Panc1 (cell line): Measurements from ENCODE around the gene USP5. TPM values are rescaled to one million over a fixed set of nuclear protein-coding genes. Genes with fewer than 3 reads are reported as not detected.
"Not testable (repeated sequence)": the region's sequence is repeated elsewhere in the genome, so short reads cannot be mapped to it uniquely, and the experiment has no call there.

Source experiments
- ATAC-seq: fragments of 200-7000 bp; cut with Tn5 transposase; 2 replicates; pipeline ENCODE4 v1.9.1; 2020; ENCODE audit warnings: mild to moderate bottlenecking, moderate library complexity
- BruUV-seq: library from RNA; stranded (reverse); fragments of 400-500 nt; replicated peaks from 2 replicates; lab custom pipeline; 2021; lab: Mats Ljungman, UMichigan
- CTCF ChIA-PET: fragments of 300-600 bp; sonication (Branson Sonifier 250); formaldehyde crosslinking; loops from one replicate; lab custom pipeline; 2022; ENCODE audit warnings: antibody characterized with exemption; lab: Charles Lee
- POLR2A ChIA-PET: fragments of 300-600 bp; sonication (Branson Sonifier 250); formaldehyde crosslinking; loops from one replicate; lab custom pipeline; 2022; ENCODE audit warnings: antibody characterized with exemption; lab: Charles Lee
- DNase-seq: peaks from one replicate; pipeline ENCODE4 v3.0.0-alpha.2; 2010; ENCODE audit warnings: low read depth, low spot score
- H3K27ac ChIP-seq: 2 replicates; pipeline ENCODE4 v1.5.1; 2011; ENCODE audit warnings: mild to moderate bottlenecking, low read length, inconsistent platforms
- H3K27me3 ChIP-seq: fragments of 200-500 bp; sonication (Bioruptor generic); 2 replicates; pipeline ENCODE4 v1.6.0; 2014; ENCODE audit warnings: low read length, inconsistent platforms; ENCODE audit not compliant: control insufficient read depth, insufficient read depth
- H3K36me3 ChIP-seq: fragments of 200-500 bp; sonication (Bioruptor generic); 2 replicates; pipeline ENCODE4 v1.5.1; 2014; ENCODE audit warnings: inconsistent platforms, mild to moderate bottlenecking, low read length, moderate library complexity; ENCODE audit not compliant: control insufficient read depth, insufficient read depth
- H3K4me1 ChIP-seq: 2 replicates; pipeline ENCODE4 v1.5.1; 2011; ENCODE audit warnings: inconsistent platforms, mild to moderate bottlenecking, low read length, moderate library complexity; ENCODE audit not compliant: control insufficient read depth, insufficient read depth
- H3K4me3 ChIP-seq, 2 experiments: 2 replicates each; pipeline ENCODE4 v1.5.1; 2011 to 2012; ENCODE audit warnings: low read depth in 2 of 2, low read length in 2 of 2, mild to moderate bottlenecking in 2 of 2, inconsistent platforms in 1 of 2, moderate library complexity in 1 of 2
- H3K9me3 ChIP-seq: fragments of 200-500 bp; sonication (Bioruptor generic); 2 replicates; pipeline ENCODE4 v1.5.1; 2014; ENCODE audit warnings: low read depth, mild to moderate bottlenecking, inconsistent platforms, low read length, moderate library complexity; ENCODE audit not compliant: control insufficient read depth, insufficient read depth
- CTCF ChIP-seq: fragments of 450-650 bp; IDR thresholded peaks from 2 replicates; pipeline ENCODE4 v1.5.1; 2017; ENCODE audit warnings: mild to moderate bottlenecking
- POLR2AphosphoS5 ChIP-seq: IDR thresholded peaks from 2 replicates; pipeline ENCODE4 v1.6.1; 2012; ENCODE audit warnings: mild to moderate bottlenecking, low read depth, low read length, moderate library complexity
- REST ChIP-seq, 2 experiments: IDR thresholded peaks; 2 replicates each; pipeline ENCODE4 v1.6.1; 2011 to 2012; ENCODE audit warnings: low read depth in 2 of 2, control low read depth in 1 of 2, low read length in 1 of 2, mild to moderate bottlenecking in 1 of 2, moderate library complexity in 1 of 2; ENCODE audit not compliant: insufficient read depth in 1 of 2
- SIN3A ChIP-seq: IDR thresholded peaks from 2 replicates; pipeline ENCODE4 v1.6.1; 2012; ENCODE audit warnings: low read depth, mild to moderate bottlenecking, low read length, moderate library complexity, borderline replicate concordance; ENCODE audit not compliant: insufficient read depth
- TCF7L2 ChIP-seq: IDR thresholded peaks from 2 replicates; pipeline ENCODE4 v1.6.1; 2011; ENCODE audit warnings: mild to moderate bottlenecking, low read depth, low read length, inconsistent platforms
- in situ Hi-C: cut with HindIII; loops from 2 replicates; pipeline ENCODE4 v1.10.0; 2016; ENCODE audit warnings: low sequenced_read_pairs, low pct_unique_long_range_greater_than_20kb
- intact Hi-C: fragments of 100-400 bp; cut with micrococcal nuclease; formaldehyde crosslinking; loops from one replicate; pipeline ENCODE4 v1.10.0; 2022; ENCODE audit not compliant: unreplicated experiment
- total RNA-seq: library from RNA; stranded (reverse); gene quantifications from one replicate; pipeline ENCODE4 v1.2.1, GENCODE V29; 2021; ENCODE audit not compliant: unreplicated experiment

USP5 gene
- total RNA-seq, 1 experiment from 2014 or later: 104 TPM

GRCh38 chr12:6887460-6887859 lies 35.5 kb downstream of the USP5 start:
- in situ Hi-C loops (no loop called here), intact Hi-C loops (no loop called here)
- POLR2A ChIA-PET: no interaction called here
- BruUV-seq: no TSS peak
- ATAC-seq: no peak
- 0 out of 2 replicates have a peak, but pooled peaks cover 4% of the 10 kb centered on the region for H3K4me1 ChIP-seq
- no peaks in the 10 kb centered on the region for H3K36me3 ChIP-seq
- no peak overlapping the region for H3K27ac ChIP-seq
- no peaks in the 10 kb centered on the region for H3K27me3 ChIP-seq
- H3K4me3 ChIP-seq: no peak overlapping the region
- DNase-seq: no peak
- H3K9me3 ChIP-seq: no peaks in the 10 kb centered on the region
- no peak for TF ChIP-seq TCF7L2
- no peak for TF ChIP-seq REST (IDR thresholded peaks at IDR 0.05; ENCODE audit: insufficient read depth in 1 of 2, low read depth in 2 of 2, low read length in 1 of 2)
- no peak for TF ChIP-seq SIN3A
- no peak for TF ChIP-seq CTCF
- CTCF ChIA-PET: no interaction called here

- POLR2A ChIA-PET: no interaction called here
- TF ChIP-seq SIN3A: no peak
- TF ChIP-seq POLR2AphosphoS5: no peak
- TF ChIP-seq CTCF: no peak
- TF ChIP-seq REST (IDR thresholded peaks at IDR 0.05; ENCODE audit: insufficient read depth in 1 of 2, low read depth in 2 of 2, low read length in 1 of 2): no peak
- no peak for TF ChIP-seq TCF7L2
- ATAC-seq: no peak
- no peaks in the 10 kb centered on the region for H3K36me3 ChIP-seq
- no peak overlapping the region for H3K4me3 ChIP-seq
- BruUV-seq: no TSS peak
- H3K27me3 ChIP-seq: no peaks in the 10 kb centered on the region
- in situ Hi-C loops: no loop called here
- H3K27ac ChIP-seq: no peak overlapping the region
- CTCF ChIA-PET: no interaction called here
- H3K9me3 ChIP-seq: no peaks in the 10 kb centered on the region
- no peak for DNase-seq
- 0 out of 2 replicates have a peak, but pooled peaks cover 4% of the 10 kb centered on the region for H3K4me1 ChIP-seq
- intact Hi-C loops: no loop called here
Observed at GRCh38 chr12:6888360-6888759, 36.4 kb downstream of the USP5 start.

- CTCF ChIA-PET, H3K4me3 ChIP-seq, in situ Hi-C loops, H3K27me3 ChIP-seq, POLR2A ChIA-PET, ATAC-seq, DNase-seq, BruUV-seq, H3K4me1 ChIP-seq, H3K27ac ChIP-seq, intact Hi-C loops, H3K36me3 ChIP-seq, H3K9me3 ChIP-seq: not testable (repeated sequence)
Observed at GRCh38 chr12:6888794-6889193, 36.8 kb downstream of the USP5 start.
